A549 (cell line): ENCODE data around the gene RASA3. TPM values are rescaled to one million over a fixed set of nuclear protein-coding genes. Genes with fewer than 3 reads are reported as not detected.

Source experiments
- ATAC-seq, 2 experiments: fragments of 200-7000 bp in 1 of 2; fragments of >200 bp in 1 of 2; cut with Nextera tagmentation in 1 of 2; cut with Tn5 transposase in 1 of 2; 3 replicates each; pipeline versions ENCODE4 v1.8.0 to v1.9.1; 2018 to 2020; ENCODE audit warnings: mild to moderate bottlenecking in 1 of 2, moderate library complexity in 1 of 2
- CTCF ChIA-PET: fragments of 300-600 bp; sonication (Branson Sonifier 250); formaldehyde crosslinking; extraction: SDS; loops from one replicate; lab custom pipeline; 2021; ENCODE audit warnings: antibody characterized with exemption, inconsistent platforms; lab: Yijun Ruan, JAX
- POLR2A ChIA-PET: fragments of 350-600 bp; formaldehyde crosslinking; extraction: SDS; loops from one replicate; lab custom pipeline; 2021; ENCODE audit warnings: antibody characterized with exemption, inconsistent platforms; lab: Yijun Ruan, JAX
- DNase-seq, 2 experiments: peaks; one replicate each; pipeline versions ENCODE4 v3.0.0 to v3.0.0-alpha.2; 2011 to 2016; ENCODE audit warnings: low read depth in 1 of 2, low spot score in 1 of 2
- FAIRE-seq: peaks from 2 replicates; lab custom pipeline; 2011; peaks lifted over from hg19 to GRCh38; lab: Jason Lieb, UNC
- H3K27ac ChIP-seq, 2 experiments: fragments of >200 bp; sonication (Bioruptor Twin); formaldehyde crosslinking; 3 replicates each; pipeline ENCODE4 v1.5.1; 2016 to 2017
- H3K4me1 ChIP-seq: fragments of >200 bp; sonication (Bioruptor Twin); formaldehyde crosslinking; 3 replicates; pipeline ENCODE4 v1.6.1; 2016
- H3K4me2 ChIP-seq: fragments of >200 bp; sonication (Bioruptor Twin); formaldehyde crosslinking; 3 replicates; pipeline ENCODE4 v1.6.1; 2016
- H3K4me3 ChIP-seq: fragments of >200 bp; sonication (Bioruptor Twin); formaldehyde crosslinking; 3 replicates; pipeline ENCODE4 v1.5.1; 2016
- H3K9me3 ChIP-seq: fragments of >200 bp; sonication (Bioruptor Twin); formaldehyde crosslinking; 3 replicates; pipeline ENCODE4 v1.6.1; 2016
- BCL3 ChIP-seq: fragments of >200 bp; sonication (Bioruptor Twin); formaldehyde crosslinking; IDR thresholded peaks from 3 replicates; pipeline ENCODE4 v1.6.1; 2016
- BHLHE40 ChIP-seq: IDR thresholded peaks from 2 replicates; pipeline ENCODE4 v1.6.1; 2012; ENCODE audit warnings: low read depth, low read length, inconsistent platforms
- CBX2 ChIP-seq: fragments of 200-600 bp; sonication (generic); IDR thresholded peaks from 2 replicates; pipeline ENCODE4 v1.6.1; 2016; ENCODE audit warnings: low read depth, mild to moderate bottlenecking, borderline replicate concordance
- CBX8 ChIP-seq: fragments of 200-600 bp; sonication (generic); IDR thresholded peaks from 2 replicates; pipeline ENCODE4 v1.6.1; 2016
- CEBPB ChIP-seq, 2 experiments: fragments of >200 bp in 1 of 2; sonication (Bioruptor Twin) in 1 of 2; formaldehyde crosslinking in 1 of 2; IDR thresholded peaks; 2 replicates each; pipeline ENCODE4 v1.6.1; 2012 to 2016
- CTCF ChIP-seq: fragments of >200 bp; sonication (Bioruptor Twin); formaldehyde crosslinking; IDR thresholded peaks from 3 replicates; pipeline ENCODE4 v1.5.1; 2016
- E2F6 ChIP-seq: IDR thresholded peaks from 2 replicates; pipeline ENCODE4 v1.6.1; 2012; ENCODE audit warnings: low read depth, borderline replicate concordance
- EP300 ChIP-seq, 2 experiments: fragments of >200 bp; sonication (Bioruptor Twin); formaldehyde crosslinking; IDR thresholded peaks; 2 replicates in 1 of 2; 3 replicates in 1 of 2; pipeline ENCODE4 v1.6.1; 2016 to 2017
- GATA3 ChIP-seq: IDR thresholded peaks from 2 replicates; pipeline ENCODE4 v1.6.1; 2012; ENCODE audit warnings: borderline replicate concordance
- HDAC2 ChIP-seq: fragments of 200-600 bp; sonication (generic); IDR thresholded peaks from 2 replicates; pipeline ENCODE4 v1.6.1; 2016
- HES2 ChIP-seq: fragments of >200 bp; sonication (Bioruptor Twin); formaldehyde crosslinking; IDR thresholded peaks from 2 replicates; pipeline ENCODE4 v1.6.1; 2016
- HEYL ChIP-seq: fragments of 250-450 bp; sonication (Bioruptor Pico); IDR thresholded peaks from 2 replicates; pipeline ENCODE4 v1.8.0; 2021; ENCODE audit warnings: mild to moderate bottlenecking, moderate library complexity
- HMGXB4 ChIP-seq: fragments of 250-450 bp; sonication (Bioruptor Pico); IDR thresholded peaks from 2 replicates; pipeline ENCODE4 v1.5.0; 2021; ENCODE audit warnings: mild to moderate bottlenecking, moderate library complexity, borderline replicate concordance
- HOXB5 ChIP-seq: fragments of 250-450 bp; sonication (Bioruptor Pico); IDR thresholded peaks from 2 replicates; pipeline ENCODE4 v1.5.0; 2020; ENCODE audit warnings: mild to moderate bottlenecking, moderate library complexity
- KDM1A ChIP-seq: fragments of 200-600 bp; sonication (generic); IDR thresholded peaks from 2 replicates; pipeline ENCODE4 v1.6.1; 2016; ENCODE audit warnings: low read depth, mild to moderate bottlenecking
- MAZ ChIP-seq: fragments of 150-350 bp; IDR thresholded peaks from 2 replicates; pipeline ENCODE4 v1.6.1; 2014; ENCODE audit warnings: antibody characterized with exemption, low read depth, low read length, borderline replicate concordance
- NFE2L2 ChIP-seq: fragments of 150-350 bp; conservative IDR thresholded peaks from 2 replicates; pipeline ENCODE4 v1.6.1; 2014; ENCODE audit warnings: low read length
- NPAS2 ChIP-seq: fragments of 250-450 bp; sonication (Bioruptor Pico); IDR thresholded peaks from 2 replicates; pipeline ENCODE4 v1.8.0; 2022; ENCODE audit warnings: mild to moderate bottlenecking, moderate library complexity, borderline replicate concordance
- POLR2A ChIP-seq: IDR thresholded peaks from 2 replicates; pipeline ENCODE4 v1.6.1; 2012; ENCODE audit warnings: mild to moderate bottlenecking, low read length
- RAD21 ChIP-seq, 2 experiments: fragments of >200 bp in 1 of 2; sonication (Bioruptor Twin) in 1 of 2; formaldehyde crosslinking in 1 of 2; IDR thresholded peaks in 1 of 2; conservative IDR thresholded peaks in 1 of 2; 2 replicates in 1 of 2; 3 replicates in 1 of 2; pipeline ENCODE4 v1.6.1; 2012 to 2018; ENCODE audit warnings: inconsistent platforms in 1 of 2
- RARB ChIP-seq: fragments of 250-450 bp; sonication (Bioruptor Pico); IDR thresholded peaks from 2 replicates; pipeline ENCODE4 v1.8.0; 2021; ENCODE audit warnings: mild to moderate bottlenecking, moderate library complexity
- RFX5 ChIP-seq: fragments of 450-650 bp; IDR thresholded peaks from 2 replicates; pipeline ENCODE4 v1.7.1; 2014; ENCODE audit warnings: antibody characterized with exemption, mild to moderate bottlenecking, moderate library complexity
- RNF2 ChIP-seq: fragments of 200-600 bp; sonication (generic); IDR thresholded peaks from 2 replicates; pipeline ENCODE4 v1.6.1; 2016; ENCODE audit warnings: low read depth, mild to moderate bottlenecking, antibody characterized with exemption, moderate library complexity, borderline replicate concordance
- SMC3 ChIP-seq: fragments of >200 bp; sonication (Bioruptor Twin); formaldehyde crosslinking; IDR thresholded peaks from 3 replicates; pipeline ENCODE4 v1.6.1; 2018; ENCODE audit warnings: inconsistent platforms
- ZC3H11A ChIP-seq: fragments of 450-650 bp; IDR thresholded peaks from 2 replicates; pipeline ENCODE4 v1.6.1; 2014; ENCODE audit warnings: antibody characterized with exemption, mild to moderate bottlenecking
- ZNF302 ChIP-seq: fragments of 250-450 bp; sonication (Bioruptor Pico); IDR thresholded peaks from 2 replicates; pipeline ENCODE4 v1.9.0; 2021; ENCODE audit warnings: inconsistent platforms, mild to moderate bottlenecking, moderate library complexity
- WGBS: methylation state at CpG from one replicate; pipeline ENCODE4 v1.1.6; 2017; ENCODE audit errors: missing lambda C conversion rate; 5-methylcytosine and 5-hydroxymethylcytosine counted together
- polyA plus RNA-seq, 4 experiments: library from polyadenylated mRNA; depleted of rRNA in 3 of 4; stranded (reverse); fragments of >200 nt; fragmentation: RNase III in 1 of 4; extraction: RNeasy Plus Mini Kit Qiagen cat#74134 plus additional on column Dnase treatment in 1 of 4; gene quantifications; 2 replicates in 3 of 4; 3 replicates in 1 of 4; pipeline ENCODE4 v1.2.3, GENCODE V29; 2011 to 2017

RASA3 gene
- polyA plus RNA-seq, 2 of the 4 experiments (the other 2 are of a cell fraction) = 4.3 to 7.6 TPM

- FAIRE-seq = no peak
- ATAC-seq = no peak
- TF ChIP-seq HOXB5 (no peak), HEYL (CRISPR knock-in tag) (no peak), NPAS2 (no peak), NFE2L2 (no peak), KDM1A (no peak), POLR2A (no peak), HDAC2 (no peak)
- Histone ChIP-seq H3K4me2 (peak overlapping the region; percentile 47; the same call in 1 of the 3 replicates), H3K4me1 (peaks cover 16% of the 10 kb centered on the region), H3K4me3 (no peak overlapping the region), H3K27ac (peak overlapping the region; percentile 62 to 90), H3K9me3 (no peaks in the 10 kb centered on the region)
- CTCF ChIA-PET = interaction anchor here (0.6 to 1.4 kb wide), 4 partner anchors 12 to 178 kb away, joined by 3 to 4 read pairs (median 4); no protein-coding TSS in a partner anchor
- 85% methylated on average over 21 of the region's 21 CpGs for WGBS
- POLR2A ChIA-PET = interaction anchor here (1.0 kb wide), 1 partner anchor 20 kb away, joined by 7 read pairs; no protein-coding TSS in a partner anchor
- DNase-seq = no peak
Measured at GRCh38 chr13:114045113-114045735, 87.2 kb downstream of the RASA3 start.

- Histone ChIP-seq H3K4me2 (peak overlapping the region; percentile 47; the same call in 2 of the 3 replicates), H3K27ac (peak overlapping the region; percentile 62 to 90), H3K4me1 (peaks cover 16% of the 10 kb centered on the region)
- ATAC-seq = no peak
- ChIA-PET POLR2A (interaction anchor here (1.0 kb wide), 1 partner anchor 21 kb away, joined by 7 read pairs; no protein-coding TSS in a partner anchor), CTCF (interaction anchor here (1.3 to 1.4 kb wide), 2 partner anchors 63 to 94 kb away, joined by 3 to 4 read pairs; no protein-coding TSS in a partner anchor)
- TF ChIP-seq EP300 (IDR thresholded peaks at IDR 0.05) = peak in 1 of 2 experiments; percentile 58; a peak in 2 of 5 replicates
- TF ChIP-seq CEBPB (IDR thresholded peaks at IDR 0.05) = peak; percentile 58 to 73
- no peak for TF ChIP-seq HDAC2
- TF ChIP-seq, all 56 proteins: peak for 2
- 14% methylated on average over 3 of the region's 17 CpGs for WGBS
- DNase-seq (peak in 1 of 2 experiments; percentile 53), FAIRE-seq (no peak)
- no peak overlapping the region for H3K4me3 ChIP-seq
- no peaks in the 10 kb centered on the region for H3K9me3 ChIP-seq
Measured at GRCh38 chr13:114044486-114044885, 87.9 kb downstream of the RASA3 start.

- FAIRE-seq (no peak), ATAC-seq (peak; percentile 96 to 97), DNase-seq (peak; percentile 62 to 91)
- Histone ChIP-seq H3K4me1 (peaks cover 16% of the 10 kb centered on the region), H3K4me3 (peak overlapping the region; percentile 40), H3K4me2 (peak overlapping the region; percentile 75), H3K9me3 (no peaks in the 10 kb centered on the region), H3K27ac (peak overlapping the region; percentile 82 to 90)
- WGBS = 0% methylated on average over 3 of the region's 37 CpGs
- POLR2A ChIA-PET = interaction anchor here (0.8 to 1.2 kb wide), 3 partner anchors 12 to 56 kb away, joined by 3 to 5 read pairs (median 3); no protein-coding TSS in a partner anchor
- CTCF ChIA-PET = interaction anchor here (0.8 to 1.5 kb wide), 6 partner anchors 8 to 185 kb away, joined by 3 to 5 read pairs (median 4); no protein-coding TSS in a partner anchor
- TF ChIP-seq SMC3 (peak; percentile 40; the same call in 2 of the 3 replicates), NFE2L2 (no peak), CBX2 (no peak), BCL3 (no peak), ZNF302 (no peak), BHLHE40 (peak; percentile 59), RARB (CRISPR knock-in tag) (no peak), HES2 (no peak), RFX5 (no peak), HDAC2 (no peak), RAD21 (conservative IDR thresholded peaks at IDR 0.05 in 1 of 2, IDR thresholded peaks at IDR 0.05 in 1 of 2) (peak; percentile 43 to 47; a peak in 3 of 5 replicates), CBX8 (no peak), MAZ (no peak), E2F6 (0 out of 2 replicates have a peak, but pooled peaks have one; percentile 27), HMGXB4 (CRISPR knock-in tag) (no peak), RNF2 (no peak), CTCF (peak; percentile 11; the same call in 1 of the 3 replicates), GATA3 (no peak), ZC3H11A (no peak), POLR2A (0 out of 2 replicates have a peak, but pooled peaks have one; percentile 14)
Measured at GRCh38 chr13:114043421-114044053, 88.9 kb downstream of the RASA3 start.
